Right forelimb (tissue), 1 donor: Measurements from ENCODE around the gene GTF2IRD1.
"Not testable (repeated sequence)": the region's sequence is repeated elsewhere in the genome, so short reads cannot be mapped to it uniquely, and the experiment has no call there.

Source experiments
- DNase-seq: peaks from one replicate; pipeline ENCODE4 v3.0.0-alpha.2; 2018

The GTF2IRD1 gene

GRCh38 chr7:74519395-74519794 is 65.7 kb downstream of the GTF2IRD1 start:
- no peak for DNase-seq

- no peak for DNase-seq
Measured at GRCh38 chr7:74521855-74522254, 68.1 kb downstream of the GTF2IRD1 start.

GRCh38 chr7:74522281-74522905 is 68.7 kb downstream of the GTF2IRD1 start:
- DNase-seq, result no peak

- DNase-seq, result no peak
Measured at GRCh38 chr7:74523015-74523414, 69.3 kb downstream of the GTF2IRD1 start.

GRCh38 chr7:74525140-74525539 is 71.4 kb downstream of the GTF2IRD1 start:
- no peak for DNase-seq

- no peak for DNase-seq
Measured at GRCh38 chr7:74525881-74526280, 72.2 kb downstream of the GTF2IRD1 start.

GRCh38 chr7:74526780-74527179 is 73.1 kb downstream of the GTF2IRD1 start:
- no peak for DNase-seq

- DNase-seq, result no peak
Measured at GRCh38 chr7:74527842-74528241, 74.1 kb downstream of the GTF2IRD1 start.

GRCh38 chr7:74528773-74529172 is 75.1 kb downstream of the GTF2IRD1 start:
- not testable (repeated sequence) for DNase-seq

- no peak for DNase-seq
Measured at GRCh38 chr7:74535951-74536356, 82.2 kb downstream of the GTF2IRD1 start.

- DNase-seq, result not testable (repeated sequence)
Measured at GRCh38 chr7:74541937-74542336, 88.2 kb downstream of the GTF2IRD1 start.

GRCh38 chr7:74542558-74543117 is 88.9 kb downstream of the GTF2IRD1 start:
- DNase-seq, result no peak

GRCh38 chr7:74544706-74545469 is 91.2 kb downstream of the GTF2IRD1 start:
- DNase-seq, result no peak

- DNase-seq, result no peak
Measured at GRCh38 chr7:74545921-74546320, 92.2 kb downstream of the GTF2IRD1 start.

GRCh38 chr7:74553596-74554012 is 99.9 kb downstream of the GTF2IRD1 start:
- not testable (repeated sequence) for DNase-seq

- no peak for DNase-seq
Measured at GRCh38 chr7:74554178-74554577, 100.5 kb downstream of the GTF2IRD1 start.

GRCh38 chr7:74560086-74560719 is 106.5 kb downstream of the GTF2IRD1 start:
- no peak for DNase-seq

- no peak for DNase-seq
Measured at GRCh38 chr7:74561898-74562613, 108.3 kb downstream of the GTF2IRD1 start.

GRCh38 chr7:74563639-74564038 is 109.9 kb downstream of the GTF2IRD1 start:
- DNase-seq, result not testable (repeated sequence)

GRCh38 chr7:74567318-74567668 is 113.6 kb downstream of the GTF2IRD1 start:
- no peak for DNase-seq

GRCh38 chr7:74568658-74569057 is 115.0 kb downstream of the GTF2IRD1 start:
- DNase-seq, result no peak

- DNase-seq, result no peak
Measured at GRCh38 chr7:74569501-74570075, 115.9 kb downstream of the GTF2IRD1 start.
